Measurements from ENCODE around the gene CDH11. TPM values are rescaled to one million over a fixed set of nuclear protein-coding genes. Genes with fewer than 3 reads are reported as not detected.

The CDH11 gene
- total and polyA plus RNA-seq, 10 of the 15 experiments (the other 5 are each of a cell fraction or from before 2014, with no cell fraction given): 0.31 to 9.7 (median 0.87) TPM

GRCh38 chr16:65069766-65070165 is 52.1 kb downstream of the CDH11 start:
- intact Hi-C loops (cut with micrococcal nuclease; ENCODE audit: unreplicated experiment): no loop called here
- H3K4me2 ChIP-seq (ENCODE audit: control insufficient read depth, insufficient read depth): no peak overlapping the region
- WGBS (ENCODE audit: insufficient coverage, insufficient replicate concordance, low lambda C conversion rate, missing lambda C conversion rate): 0% methylated on average over 2 of the region's 2 CpGs
- no peak for TF ChIP-seq IRF3 (IDR thresholded peaks at IDR 0.05)
- TF ChIP-seq KLF5 (IDR thresholded peaks at IDR 0.05; ENCODE audit: partially characterized antibody): no peak
- TF ChIP-seq LARP7 (IDR thresholded peaks at IDR 0.05): no peak
- TF ChIP-seq CTCF (IDR thresholded peaks at IDR 0.05 in 2 of 3, conservative IDR thresholded peaks at IDR 0.05 in 1 of 3; ENCODE audit: control insufficient read depth in 2 of 3, extremely low read depth in 1 of 3, insufficient read depth in 1 of 3, low read depth in 3 of 3, low read length in 3 of 3): no peak
- TF ChIP-seq IRF4 (IDR thresholded peaks at IDR 0.05; ENCODE audit: low read depth, low read length): no peak
- no peak for TF ChIP-seq RUNX3 (IDR thresholded peaks at IDR 0.05; ENCODE audit: low read length)
- TF ChIP-seq ETV6 (conservative IDR thresholded peaks at IDR 0.05 in 1 of 2, IDR thresholded peaks at IDR 0.05 in 1 of 2; ENCODE audit: borderline replicate concordance in 1 of 2, low read depth in 1 of 2): no peak
- TF ChIP-seq USF1 (IDR thresholded peaks at IDR 0.05; ENCODE audit: borderline replicate concordance, extremely low read length, insufficient read depth, low read depth, low read length): no peak
- no peak for TF ChIP-seq ATF7 (IDR thresholded peaks at IDR 0.05; ENCODE audit: low read depth)
- TF ChIP-seq SMC3 (IDR thresholded peaks at IDR 0.05; ENCODE audit: borderline replicate concordance, low read length): no peak
- no peak for TF ChIP-seq SP1 (IDR thresholded peaks at IDR 0.05; ENCODE audit: low read depth, low read length)
- TF ChIP-seq TARDBP (IDR thresholded peaks at IDR 0.05; ENCODE audit: borderline replicate concordance): no peak
- ChIA-PET RAD21 (ENCODE audit: unreplicated experiment) (no interaction called here), POLR2A (no interaction called here), SMC1A (ENCODE audit: uncharacterized antibody, unreplicated experiment) (no interaction called here), CTCF (no interaction called here)
- DNase-seq (ENCODE audit: low read depth, low spot score) (no peak), ATAC-seq (no peak), FAIRE-seq (no peak)
- no peaks in the 10 kb centered on the region for H3K27me3 ChIP-seq (replicated peaks in 1 of 2; ENCODE audit: control insufficient read depth in 2 of 2, insufficient read depth in 2 of 2, low read length in 1 of 2)
- in situ Hi-C loops (cut with MboI): no loop called here
- no peaks in the 10 kb centered on the region for H3K36me3 ChIP-seq (ENCODE audit: control insufficient read depth in 2 of 2, insufficient read depth in 2 of 2, low read length in 1 of 2)
- H3K79me2 ChIP-seq (ENCODE audit: control insufficient read depth, insufficient read depth, low read length): no peaks in the 10 kb centered on the region
- no TSS peak for BruUV-seq (replicated peaks)
- no peak overlapping the region for H3K27ac ChIP-seq (ENCODE audit: control insufficient read depth, insufficient read depth)
- no peak overlapping the region for H3K9ac ChIP-seq (ENCODE audit: control insufficient read depth, insufficient read depth, low read length)
- H2AFZ ChIP-seq (ENCODE audit: control insufficient read depth, low read depth, low read length): no peak overlapping the region
- H3K9me3 ChIP-seq (replicated peaks; ENCODE audit: control insufficient read depth, insufficient read depth, low read length): no peaks in the 10 kb centered on the region
- H3K4me1 ChIP-seq (ENCODE audit: control insufficient read depth, insufficient read depth, low read length): no peaks in the 10 kb centered on the region
- no peaks in the 10 kb centered on the region for H4K20me1 ChIP-seq (ENCODE audit: control insufficient read depth, insufficient read depth)
- no peak overlapping the region for H3K4me3 ChIP-seq

Data from GM12878 (cell line).